Vagina (tissue), 2 donors: ENCODE results near the gene NACC2. TPM values are rescaled to one million over a fixed set of nuclear protein-coding genes. Genes with fewer than 3 reads are reported as not detected.

Experiments
- DNase-seq, 2 donors: peaks; one replicate each; pipeline ENCODE4 v3.0.0-alpha.2; 2017; ENCODE audit errors: extremely low spot score in 2 of 2
- H3K27ac ChIP-seq: fragments of 200-600 bp; sonication (generic); one replicate; pipeline ENCODE4 v1.5.1; 2019
- H3K27me3 ChIP-seq: fragments of 200-600 bp; sonication (generic); one replicate; pipeline ENCODE4 v1.5.1; 2019
- H3K36me3 ChIP-seq, 2 donors: fragments of 200-600 bp; sonication (generic); one replicate each; pipeline ENCODE4 v1.5.1; 2017 to 2019
- H3K4me1 ChIP-seq: fragments of 200-600 bp; sonication (generic); one replicate; pipeline ENCODE4 v1.5.1; 2019
- H3K4me3 ChIP-seq, 2 donors: fragments of 200-600 bp; sonication (generic); 1 replicate in 1 of 2; 2 replicates in 1 of 2; pipeline ENCODE4 v1.5.1; 2016 to 2019
- H3K9me3 ChIP-seq: fragments of 200-600 bp; sonication (generic); one replicate; pipeline ENCODE4 v1.5.1; 2019
- POLR2A ChIP-seq, 2 donors: fragments of 450-650 bp; IDR thresholded peaks; one replicate each; pipeline ENCODE4 v1.6.1; 2017; ENCODE audit warnings: antibody characterized with exemption in 2 of 2, mild to moderate bottlenecking in 2 of 2, moderate library complexity in 2 of 2
- POLR2AphosphoS5 ChIP-seq, 2 donors: sonication (generic); formaldehyde crosslinking; IDR thresholded peaks; one replicate each; pipeline ENCODE4 v1.9.0; 2017; ENCODE audit warnings: antibody characterized with exemption in 2 of 2, mild to moderate bottlenecking in 2 of 2, low read depth in 1 of 2; ENCODE audit not compliant: insufficient read depth in 1 of 2
- intact Hi-C: fragments of 100-400 bp; cut with DNase I; formaldehyde crosslinking; loops from one replicate; pipeline ENCODE4 v1.15.1; 2023
- total RNA-seq: library from RNA; depleted of rRNA; stranded (reverse); fragments of >200 nt; gene quantifications from one replicate; pipeline ENCODE4 v1.2.3, GENCODE V29; 2016
- TF ChIP-seq, protein P1 (sequence below), 3 experiments: fragments of 450-650 bp in 2 of 3; fragments of 200-600 bp in 1 of 3; sonication (generic) in 1 of 3; IDR thresholded peaks; one replicate each; pipeline ENCODE4 v1.5.1; 2017 to 2019; ENCODE audit warnings: antibody characterized with exemption in 3 of 3, mild to moderate bottlenecking in 2 of 3, moderate library complexity in 2 of 3

Gene NACC2
- total RNA-seq, 1 donor from 2014 or later, result 21.1 TPM

DNA sequence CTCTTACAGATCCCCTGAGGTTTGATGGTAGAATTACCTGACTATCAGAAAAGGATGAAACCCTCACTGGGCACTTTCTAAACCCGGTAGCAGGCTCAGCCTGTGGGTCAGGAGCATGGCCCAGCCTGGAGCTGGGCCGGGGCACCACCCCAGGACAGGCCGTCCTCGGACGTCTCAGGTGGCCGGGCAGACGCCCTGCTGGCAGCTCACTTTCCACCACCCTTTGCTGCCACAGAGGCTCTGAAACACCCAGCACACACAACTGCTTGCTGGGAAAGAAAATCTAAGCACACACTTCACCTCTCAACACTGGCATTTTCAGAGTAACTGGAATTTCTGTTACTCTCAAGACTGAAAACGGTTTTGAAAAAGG lies 138.3 kb downstream of the NACC2 start:
- Histone ChIP-seq H3K27me3 (no peaks in the 10 kb centered on the region), H3K4me3 (no peak overlapping the region), H3K9me3 (no peaks in the 10 kb centered on the region), H3K27ac (no peak overlapping the region), H3K36me3 (peaks cover 0 to 18% of the 10 kb centered on the region in 2 donors), H3K4me1 (peaks cover 24% of the 10 kb centered on the region)
- TF ChIP-seq POLR2AphosphoS5 (IDR thresholded peaks at IDR 0.05; ENCODE audit: insufficient read depth in 1 of 2, low read depth in 1 of 2) (no peak), POLR2A (IDR thresholded peaks at IDR 0.05) (no peak)
- TF ChIP-seq, protein P1, sequence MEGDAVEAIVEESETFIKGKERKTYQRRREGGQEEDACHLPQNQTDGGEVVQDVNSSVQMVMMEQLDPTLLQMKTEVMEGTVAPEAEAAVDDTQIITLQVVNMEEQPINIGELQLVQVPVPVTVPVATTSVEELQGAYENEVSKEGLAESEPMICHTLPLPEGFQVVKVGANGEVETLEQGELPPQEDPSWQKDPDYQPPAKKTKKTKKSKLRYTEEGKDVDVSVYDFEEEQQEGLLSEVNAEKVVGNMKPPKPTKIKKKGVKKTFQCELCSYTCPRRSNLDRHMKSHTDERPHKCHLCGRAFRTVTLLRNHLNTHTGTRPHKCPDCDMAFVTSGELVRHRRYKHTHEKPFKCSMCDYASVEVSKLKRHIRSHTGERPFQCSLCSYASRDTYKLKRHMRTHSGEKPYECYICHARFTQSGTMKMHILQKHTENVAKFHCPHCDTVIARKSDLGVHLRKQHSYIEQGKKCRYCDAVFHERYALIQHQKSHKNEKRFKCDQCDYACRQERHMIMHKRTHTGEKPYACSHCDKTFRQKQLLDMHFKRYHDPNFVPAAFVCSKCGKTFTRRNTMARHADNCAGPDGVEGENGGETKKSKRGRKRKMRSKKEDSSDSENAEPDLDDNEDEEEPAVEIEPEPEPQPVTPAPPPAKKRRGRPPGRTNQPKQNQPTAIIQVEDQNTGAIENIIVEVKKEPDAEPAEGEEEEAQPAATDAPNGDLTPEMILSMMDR (IDR thresholded peaks at IDR 0.05), result no peak
- DNase-seq, result no peak
- intact Hi-C loops, result no loop called here

Other genes with a start within 250 kb of the NACC2 start
- gene CAMSAP1, start 187.7 kb downstream of the NACC2 start, total RNA-seq, result 20.9 TPM
- 57.9 TPM for gene UBAC1, start 133.9 kb downstream of the NACC2 start, total RNA-seq
- gene TMEM250, start 23.6 kb upstream of the NACC2 start, total RNA-seq, result 25.0 TPM
- not detected for gene LHX3, start 109.8 kb upstream of the NACC2 start, total RNA-seq
- 6.1 TPM for gene QSOX2, start 150.5 kb upstream of the NACC2 start, total RNA-seq
- not detected for gene CCDC187, start 208.8 kb upstream of the NACC2 start, total RNA-seq
- 35.4 TPM for gene GPSM1, start 232.2 kb upstream of the NACC2 start, total RNA-seq